Spinal cord (tissue), 10 donors: ENCODE data around the gene TTBK2. TPM values are rescaled to one million over a fixed set of nuclear protein-coding genes. Genes with fewer than 3 reads are reported as not detected.
A peak's percentile ranks its signal among the peaks of the same experiment; 100 is the strongest.

Source experiments
- DNase-seq, 6 donors: peaks; one replicate each; pipeline versions ENCODE4 v3.0.0 to v3.0.0-alpha.2; 2013 to 2015; ENCODE audit warnings: low spot score in 6 of 6, low read depth in 4 of 6
- H3K27ac ChIP-seq: one replicate; pipeline ENCODE4 v1.5.1; 2013; ENCODE audit warnings: low read depth, low read length, control low read depth
- H3K27me3 ChIP-seq: one replicate; pipeline ENCODE4 v1.6.1; 2013; ENCODE audit warnings: low read length; ENCODE audit not compliant: control insufficient read depth, insufficient read depth
- H3K36me3 ChIP-seq: one replicate; pipeline ENCODE4 v1.6.1; 2013; ENCODE audit warnings: low read length; ENCODE audit not compliant: control insufficient read depth, insufficient read depth
- H3K4me1 ChIP-seq: one replicate; pipeline ENCODE4 v1.6.1; 2013; ENCODE audit warnings: low read length; ENCODE audit not compliant: control insufficient read depth, insufficient read depth
- H3K4me3 ChIP-seq: one replicate; pipeline ENCODE4 v1.5.1; 2013; ENCODE audit warnings: low read depth, low read length, control low read depth
- H3K9me3 ChIP-seq: one replicate; pipeline ENCODE4 v1.6.1; 2013; ENCODE audit warnings: low read length; ENCODE audit not compliant: control insufficient read depth, insufficient read depth
- WGBS: methylation state at CpG from one replicate; pipeline ENCODE4 v1.1.5; 2013; ENCODE audit warnings: missing lambda C conversion rate; ENCODE audit not compliant: insufficient coverage; 5-methylcytosine and 5-hydroxymethylcytosine counted together
- polyA plus RNA-seq, 2 donors: library from polyadenylated mRNA; unstranded; fragments of 120-200 nt; gene quantifications; one replicate each; pipeline ENCODE4 v1.2.1, GENCODE V29; 2013; ENCODE audit not compliant: insufficient read length in 2 of 2
- total RNA-seq, 2 donors: library from RNA; depleted of rRNA in 1 of 2; stranded (reverse); fragments of 120-200 nt in 1 of 2; fragments of >200 nt in 1 of 2; gene quantifications; one replicate each; pipeline versions ENCODE4 v1.2.3 to v1.2.4, GENCODE V29; 2013 to 2014
- donor health status: healthy.

Gene TTBK2
- total and polyA plus RNA-seq, 4 donors: 22.2 to 64.4 (median 27.4) TPM

DNA sequence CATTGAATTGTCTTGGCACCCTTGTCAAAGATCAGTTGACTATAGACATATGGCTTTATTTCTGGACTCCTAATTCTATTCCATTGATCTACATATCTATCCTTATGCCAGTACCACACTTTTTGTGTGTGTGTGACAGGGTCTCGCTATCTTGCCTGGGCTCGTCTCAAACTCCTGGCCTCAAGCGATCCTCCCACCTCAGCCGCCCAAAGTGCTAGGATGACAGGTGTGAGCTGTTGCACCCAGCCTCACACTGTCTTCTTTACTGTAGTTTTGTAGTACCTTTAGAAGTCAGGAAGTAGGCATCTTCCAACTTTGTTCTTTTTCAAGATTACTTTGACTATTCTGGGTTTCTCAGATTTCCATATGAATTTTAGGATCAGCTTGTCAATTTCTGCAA, 208.0 kb downstream of the TTBK2 start:
- 100% methylated on average over 2 of the region's 4 CpGs for WGBS
- DNase-seq: no peak
- no peaks in the 10 kb centered on the region for H3K9me3 ChIP-seq

DNA sequence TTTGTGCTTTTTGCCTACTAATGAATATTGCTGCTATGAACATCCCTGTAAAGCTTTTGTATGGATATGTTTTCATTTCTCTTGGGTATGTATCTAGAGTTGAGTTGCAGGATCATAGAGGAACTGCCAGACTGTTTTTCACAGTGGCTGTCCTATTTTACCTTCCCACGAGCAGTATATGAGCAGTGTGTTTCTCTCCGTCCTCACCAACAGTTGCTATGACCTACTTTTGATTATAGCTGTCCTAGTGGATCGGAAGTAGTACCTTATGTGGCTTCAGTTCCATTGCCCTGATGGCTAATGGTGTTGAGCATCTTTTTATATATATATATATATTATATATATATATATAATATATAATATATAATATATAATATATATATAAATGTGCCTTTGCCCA, 208.8 kb downstream of the TTBK2 start:
- no peaks in the 10 kb centered on the region for H3K4me1 ChIP-seq
- H3K36me3 ChIP-seq: peaks cover 3% of the 10 kb centered on the region
- H3K4me3 ChIP-seq: no peak overlapping the region
- H3K27ac ChIP-seq: no peak overlapping the region
- DNase-seq: no peak
- H3K27me3 ChIP-seq: no peaks in the 10 kb centered on the region
- no peaks in the 10 kb centered on the region for H3K9me3 ChIP-seq
- no CpG with 5 or more reads among the region's 3 CpGs for WGBS

More for the DNA sequence above, 208.0 kb downstream of the TTBK2 start:
- Histone ChIP-seq H3K27me3 (no peaks in the 10 kb centered on the region), H3K27ac (no peak overlapping the region), H3K4me1 (no peaks in the 10 kb centered on the region), H3K4me3 (no peak overlapping the region), H3K36me3 (peaks cover 11% of the 10 kb centered on the region)

DNA sequence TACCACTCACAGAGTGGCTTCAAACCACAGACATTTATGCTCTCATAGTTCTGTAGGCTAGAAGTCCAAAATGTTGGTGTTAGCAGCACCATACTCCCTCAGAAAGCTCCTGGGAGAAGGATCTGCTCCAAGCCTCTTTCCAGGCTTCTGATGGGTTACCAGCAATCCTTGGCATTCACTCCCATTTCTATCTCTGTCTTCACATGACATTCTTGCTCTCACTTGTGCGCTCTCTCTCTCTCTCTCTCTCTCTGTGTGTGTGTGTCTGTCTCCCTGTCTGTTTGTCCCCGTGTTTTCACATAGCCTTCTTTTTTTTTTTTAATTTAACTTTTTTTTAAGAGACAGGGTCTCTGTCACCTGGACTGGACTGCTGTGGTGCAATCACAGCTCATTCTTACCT, 209.9 kb downstream of the TTBK2 start:
- H3K27ac ChIP-seq: no peak overlapping the region

DNA sequence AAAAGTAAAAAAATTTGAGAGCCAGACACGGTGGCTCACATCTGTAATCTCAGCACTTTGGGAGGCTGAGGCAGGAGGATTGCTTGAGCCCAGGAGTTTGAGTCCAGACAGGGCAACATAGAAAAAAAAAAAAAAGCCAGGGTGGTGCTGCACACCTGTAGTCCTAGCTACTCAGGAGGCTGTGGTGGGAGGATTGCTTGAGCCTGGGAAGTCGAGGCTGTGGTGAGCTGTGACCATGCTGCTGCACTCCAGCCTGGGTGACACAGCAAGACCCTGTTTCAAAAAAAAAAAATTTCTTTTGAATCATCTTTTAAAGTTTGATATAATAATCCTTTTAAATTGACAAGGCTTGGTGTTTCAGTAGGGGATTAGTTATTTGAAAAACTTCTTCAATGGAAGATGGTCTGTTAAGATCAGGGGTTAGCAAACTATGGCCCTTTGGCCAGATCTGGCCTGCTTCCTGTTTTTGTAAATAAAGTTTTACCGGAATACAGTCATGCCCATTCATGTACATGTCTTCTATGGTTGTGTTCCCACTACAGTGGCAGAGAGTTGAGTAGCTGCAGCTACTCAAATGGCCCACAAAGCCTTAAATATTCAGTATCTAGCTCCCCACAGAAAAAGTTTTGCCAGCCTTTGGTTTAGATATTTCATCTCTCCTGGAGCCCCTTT, 212.6 kb downstream of the TTBK2 start:
- Histone ChIP-seq H3K27me3 (no peaks in the 10 kb centered on the region), H3K36me3 (no peaks in the 10 kb centered on the region)
- 100% methylated on average over 1 of the region's 3 CpGs for WGBS

More for the DNA sequence above, 209.9 kb downstream of the TTBK2 start:
- H3K4me3 ChIP-seq: no peak overlapping the region
- no peaks in the 10 kb centered on the region for H3K36me3 ChIP-seq
- no peaks in the 10 kb centered on the region for H3K4me1 ChIP-seq
- no peaks in the 10 kb centered on the region for H3K27me3 ChIP-seq
- DNase-seq: no peak
- H3K9me3 ChIP-seq: no peaks in the 10 kb centered on the region
- WGBS: 80% methylated on average over 1 of the region's 2 CpGs

DNA sequence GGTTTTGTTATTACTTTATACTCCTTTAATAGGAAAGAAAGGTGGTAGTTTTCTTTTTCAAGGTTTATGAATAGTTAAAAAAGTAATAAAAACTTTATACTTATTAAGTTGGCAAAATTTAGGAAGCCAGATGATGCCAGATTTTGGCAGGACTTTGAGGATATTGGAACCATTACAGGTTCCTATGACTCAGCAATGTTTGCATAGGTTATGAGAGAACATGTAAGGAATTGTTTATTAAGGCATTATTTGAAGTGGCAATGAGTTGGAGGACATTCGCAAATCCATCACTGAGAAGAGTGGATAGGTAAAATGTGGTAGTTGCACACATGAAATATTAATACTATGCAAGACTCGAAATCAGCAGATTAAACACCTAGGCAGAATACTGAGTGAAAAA, 213.5 kb downstream of the TTBK2 start:
- H3K27me3 ChIP-seq: no peaks in the 10 kb centered on the region
- no peak for DNase-seq
- no peaks in the 10 kb centered on the region for H3K36me3 ChIP-seq
- H3K4me3 ChIP-seq: no peak overlapping the region
- H3K27ac ChIP-seq: no peak overlapping the region
- no peaks in the 10 kb centered on the region for H3K9me3 ChIP-seq
- WGBS: no CpG with 5 or more reads among the region's 2 CpGs
- no peaks in the 10 kb centered on the region for H3K4me1 ChIP-seq

More for the DNA sequence above, 212.6 kb downstream of the TTBK2 start:
- Histone ChIP-seq H3K9me3 (no peaks in the 10 kb centered on the region), H3K27ac (no peak overlapping the region), H3K4me1 (no peaks in the 10 kb centered on the region), H3K4me3 (no peak overlapping the region)
- no peak for DNase-seq

DNA sequence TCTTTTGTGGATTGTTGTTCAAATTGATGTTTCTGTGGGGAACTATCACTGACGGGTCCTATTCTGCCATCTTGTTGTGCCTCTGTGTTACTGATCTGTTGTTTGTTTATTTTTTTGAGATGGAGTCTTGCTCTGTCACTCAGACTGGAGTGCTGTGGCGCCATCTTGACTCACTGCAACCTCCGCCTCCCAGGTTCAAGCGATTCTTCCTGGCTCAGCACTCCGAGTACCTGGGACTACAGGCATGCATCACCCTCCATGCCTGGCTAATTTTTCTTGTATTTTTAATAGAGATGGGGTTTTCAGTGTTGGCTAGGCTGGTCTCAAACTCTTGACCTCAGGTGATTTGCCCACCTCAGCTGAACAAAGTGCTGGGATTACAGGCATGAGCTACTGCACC, 215.2 kb downstream of the TTBK2 start:
- H3K9me3 ChIP-seq: peaks cover 2% of the 10 kb centered on the region
- WGBS: 84% methylated on average over 5 of the region's 5 CpGs
- H3K4me3 ChIP-seq: no peak overlapping the region
- no peak for DNase-seq
- no peak overlapping the region for H3K27ac ChIP-seq
- no peaks in the 10 kb centered on the region for H3K4me1 ChIP-seq
- no peaks in the 10 kb centered on the region for H3K36me3 ChIP-seq
- H3K27me3 ChIP-seq: no peaks in the 10 kb centered on the region

DNA sequence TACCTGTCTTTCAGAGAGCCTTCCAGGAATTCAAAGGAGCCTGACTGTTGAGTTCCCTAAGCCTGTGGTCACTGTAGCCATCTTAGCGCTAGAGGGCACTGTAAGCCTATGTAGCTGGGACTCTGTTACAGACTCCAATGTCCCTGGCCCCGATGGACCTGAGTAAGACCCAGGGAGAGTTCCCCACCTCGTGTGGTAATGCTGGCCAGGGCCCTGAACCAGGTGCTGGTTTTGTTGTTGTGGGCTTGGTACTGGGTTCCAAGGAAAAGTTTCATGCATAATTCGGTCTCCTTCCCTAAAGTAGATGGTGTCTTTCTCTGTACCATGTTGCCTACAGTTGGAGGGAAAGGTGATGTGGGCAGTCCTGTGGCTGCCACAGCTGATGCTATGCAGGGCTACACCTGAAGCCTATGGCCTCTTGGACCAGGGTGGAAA, 216.1 kb downstream of the TTBK2 start:
- Histone ChIP-seq H3K27ac (no peak overlapping the region), H3K4me1 (no peaks in the 10 kb centered on the region), H3K9me3 (peaks cover 2% of the 10 kb centered on the region), H3K27me3 (no peaks in the 10 kb centered on the region), H3K36me3 (peaks cover 3% of the 10 kb centered on the region), H3K4me3 (no peak overlapping the region)
- peak in 5 of 6 donors; percentile 15 to 86 (median 31) for DNase-seq
- WGBS: 33% methylated on average over 4 of the region's 4 CpGs

DNA sequence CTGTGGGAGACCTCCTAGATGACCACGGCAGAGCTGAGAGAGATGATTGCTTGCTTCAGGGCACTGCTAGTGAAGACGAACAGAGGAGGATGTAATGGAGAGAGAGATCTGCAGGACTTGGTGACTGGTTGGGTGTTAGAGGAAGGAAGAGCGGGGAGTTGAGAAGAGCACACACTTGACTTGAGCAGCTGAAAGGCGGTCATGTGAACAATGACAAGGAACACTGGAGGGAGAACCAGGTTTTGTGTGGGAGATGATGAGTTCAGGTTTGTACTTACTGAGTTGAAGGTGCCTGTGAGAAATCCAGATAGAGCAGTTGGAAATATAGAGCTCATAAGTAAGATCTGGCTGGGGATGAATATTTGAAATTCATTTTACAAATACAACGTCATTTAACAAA, 224.0 kb downstream of the TTBK2 start:
- peaks cover 46% of the 10 kb centered on the region for H3K36me3 ChIP-seq
- 82% methylated on average over 4 of the region's 5 CpGs for WGBS
- peaks cover 2% of the 10 kb centered on the region for H3K9me3 ChIP-seq
- no peak for DNase-seq
- H3K4me1 ChIP-seq: no peaks in the 10 kb centered on the region
- no peak overlapping the region for H3K4me3 ChIP-seq
- H3K27me3 ChIP-seq: no peaks in the 10 kb centered on the region
- no peak overlapping the region for H3K27ac ChIP-seq

DNA sequence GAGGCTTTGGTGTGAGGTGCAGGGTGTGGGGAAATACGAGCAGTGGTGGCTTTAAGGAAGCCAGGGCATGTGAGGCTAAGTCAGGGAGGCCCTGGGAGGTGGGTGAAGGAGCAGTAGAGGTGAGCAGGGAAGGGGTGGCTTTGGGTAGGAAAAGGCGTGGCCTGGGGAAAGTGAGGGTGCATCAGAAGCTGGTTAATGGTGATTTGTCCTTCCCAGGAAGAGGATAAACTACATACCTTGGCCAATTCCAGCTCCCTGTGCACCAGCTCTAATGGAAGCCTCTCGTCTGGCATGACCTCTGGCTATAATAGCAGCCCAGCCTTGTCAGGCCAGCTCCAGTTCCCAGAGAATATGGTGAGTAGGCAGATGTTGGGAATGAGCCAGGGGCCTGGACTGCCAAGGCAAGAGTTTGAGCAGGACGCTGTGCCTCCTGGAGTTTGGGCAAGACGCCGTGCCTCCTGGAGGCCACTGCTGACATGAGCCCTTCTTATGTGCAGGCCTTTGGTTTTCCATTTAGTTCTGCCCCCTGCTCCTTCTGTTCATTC, 225.0 kb downstream of the TTBK2 start:
- Histone ChIP-seq H3K4me3 (no peak overlapping the region), H3K27ac (no peak overlapping the region), H3K4me1 (no peaks in the 10 kb centered on the region), H3K27me3 (no peaks in the 10 kb centered on the region), H3K36me3 (peaks cover 53% of the 10 kb centered on the region), H3K9me3 (no peaks in the 10 kb centered on the region)
- 79% methylated on average over 5 of the region's 6 CpGs for WGBS
- no peak for DNase-seq

DNA sequence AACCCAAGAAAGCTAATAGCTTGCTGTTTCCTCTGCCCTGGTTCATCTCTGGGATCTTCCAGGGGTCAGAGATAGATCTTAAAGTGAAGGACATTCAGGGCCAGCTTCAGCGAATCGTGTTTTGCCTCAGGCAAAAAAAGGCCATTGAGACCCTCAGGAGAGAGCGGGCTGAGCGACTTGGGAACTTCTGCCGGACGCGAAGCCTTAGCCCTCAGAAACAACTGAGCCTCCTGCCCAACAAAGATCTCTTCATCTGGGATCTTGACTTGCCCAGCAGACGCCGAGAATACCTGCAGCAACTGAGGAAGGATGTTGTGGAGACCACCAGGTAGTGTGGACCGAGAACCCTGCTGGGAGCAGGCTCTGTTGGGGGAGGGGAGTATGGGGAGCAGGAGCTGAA, 226.2 kb downstream of the TTBK2 start:
- Histone ChIP-seq H3K27me3 (no peaks in the 10 kb centered on the region), H3K36me3 (peaks cover 52% of the 10 kb centered on the region), H3K4me1 (no peaks in the 10 kb centered on the region), H3K4me3 (no peak overlapping the region), H3K9me3 (no peaks in the 10 kb centered on the region), H3K27ac (no peak overlapping the region)
- DNase-seq: no peak
- 96% methylated on average over 10 of the region's 10 CpGs for WGBS
